ENCODE data around the gene POU2F3. TPM values are rescaled to one million over a fixed set of nuclear protein-coding genes. Genes with fewer than 3 reads are reported as not detected.

POU2F3 gene
- total and polyA plus RNA-seq, 2 of the 13 experiments (the other 11 are each of a cell fraction or from before 2014, with no cell fraction given): not detected

DNA sequence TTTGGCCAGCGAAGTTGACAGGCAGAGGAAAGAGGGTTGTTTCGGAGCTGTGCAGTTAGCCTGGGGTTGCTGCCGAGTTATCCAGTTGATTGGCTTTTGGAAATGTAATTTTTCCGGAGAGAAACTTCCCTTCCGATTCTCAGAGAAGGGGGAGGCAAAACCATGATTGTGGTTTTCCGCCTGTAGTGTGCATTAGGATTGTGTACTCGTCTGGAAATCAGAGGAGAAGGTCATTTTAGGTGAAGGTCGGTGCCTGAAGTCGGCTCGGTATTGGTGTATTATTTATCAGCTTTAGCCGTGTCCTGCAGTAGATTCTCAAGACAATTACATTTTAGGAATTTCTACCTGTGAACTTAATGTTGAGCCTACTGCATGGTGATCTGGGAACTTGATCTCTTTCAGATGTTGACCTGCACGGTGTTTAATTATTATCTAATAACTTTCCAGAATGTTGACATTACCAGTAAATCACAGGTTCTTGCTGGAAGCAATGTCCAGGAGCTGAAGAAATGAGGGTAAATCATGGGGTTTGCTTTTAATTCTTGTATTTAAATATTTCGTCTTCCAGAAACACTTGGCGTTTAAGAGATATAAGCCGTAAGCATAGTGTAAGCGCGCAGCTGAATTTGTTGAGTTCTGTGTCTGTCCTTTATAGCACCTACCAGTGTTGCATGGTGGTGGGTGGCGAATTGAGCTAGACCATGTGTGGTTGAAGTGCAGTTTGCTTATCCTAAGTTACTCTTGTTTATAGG, 97.6 kb downstream of the POU2F3 start (continued):
- TF ChIP-seq IRF2 (CRISPR knock-in tag; IDR thresholded peaks at IDR 0.05) (no peak), HES4 (CRISPR knock-in tag; IDR thresholded peaks at IDR 0.05; ENCODE audit: borderline replicate concordance) (no peak), ZSCAN31 (CRISPR knock-in tag; IDR thresholded peaks at IDR 0.05; ENCODE audit: low read depth) (no peak), ARID2 (CRISPR knock-in tag; IDR thresholded peaks at IDR 0.05; ENCODE audit: borderline replicate concordance) (no peak), ZNF841 (CRISPR knock-in tag; IDR thresholded peaks at IDR 0.05; ENCODE audit: borderline replicate concordance) (no peak), ZNF335 (CRISPR knock-in tag; IDR thresholded peaks at IDR 0.05) (no peak), ZNF124 (CRISPR knock-in tag; IDR thresholded peaks at IDR 0.05) (0 out of 2 replicates have a peak, but pooled peaks have one; percentile 31), ZNF720 (CRISPR knock-in tag; IDR thresholded peaks at IDR 0.05) (no peak), EEA1 (CRISPR knock-in tag; IDR thresholded peaks at IDR 0.05; ENCODE audit: borderline replicate concordance) (no peak), ZNF775 (CRISPR knock-in tag; IDR thresholded peaks at IDR 0.05; ENCODE audit: borderline replicate concordance) (no peak)
- TF ChIP-seq, protein P1, sequence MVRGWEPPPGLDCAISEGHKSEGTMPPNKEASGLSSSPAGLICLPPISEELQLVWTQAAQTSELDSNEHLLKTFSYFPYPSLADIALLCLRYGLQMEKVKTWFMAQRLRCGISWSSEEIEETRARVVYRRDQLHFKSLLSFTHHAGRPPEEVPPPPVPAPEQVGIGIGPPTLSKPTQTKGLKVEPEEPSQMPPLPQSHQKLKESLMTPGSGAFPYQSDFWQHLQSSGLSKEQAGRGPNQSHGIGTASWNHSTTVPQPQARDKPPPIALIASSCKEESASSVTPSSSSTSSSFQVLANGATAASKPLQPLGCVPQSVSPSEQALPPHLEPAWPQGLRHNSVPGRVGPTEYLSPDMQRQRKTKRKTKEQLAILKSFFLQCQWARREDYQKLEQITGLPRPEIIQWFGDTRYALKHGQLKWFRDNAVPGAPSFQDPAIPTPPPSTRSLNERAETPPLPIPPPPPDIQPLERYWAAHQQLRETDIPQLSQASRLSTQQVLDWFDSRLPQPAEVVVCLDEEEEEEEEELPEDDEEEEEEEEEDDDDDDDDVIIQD (CRISPR knock-in tag; IDR thresholded peaks at IDR 0.05; ENCODE audit: low read depth): no peak
- TF ChIP-seq, protein P2, sequence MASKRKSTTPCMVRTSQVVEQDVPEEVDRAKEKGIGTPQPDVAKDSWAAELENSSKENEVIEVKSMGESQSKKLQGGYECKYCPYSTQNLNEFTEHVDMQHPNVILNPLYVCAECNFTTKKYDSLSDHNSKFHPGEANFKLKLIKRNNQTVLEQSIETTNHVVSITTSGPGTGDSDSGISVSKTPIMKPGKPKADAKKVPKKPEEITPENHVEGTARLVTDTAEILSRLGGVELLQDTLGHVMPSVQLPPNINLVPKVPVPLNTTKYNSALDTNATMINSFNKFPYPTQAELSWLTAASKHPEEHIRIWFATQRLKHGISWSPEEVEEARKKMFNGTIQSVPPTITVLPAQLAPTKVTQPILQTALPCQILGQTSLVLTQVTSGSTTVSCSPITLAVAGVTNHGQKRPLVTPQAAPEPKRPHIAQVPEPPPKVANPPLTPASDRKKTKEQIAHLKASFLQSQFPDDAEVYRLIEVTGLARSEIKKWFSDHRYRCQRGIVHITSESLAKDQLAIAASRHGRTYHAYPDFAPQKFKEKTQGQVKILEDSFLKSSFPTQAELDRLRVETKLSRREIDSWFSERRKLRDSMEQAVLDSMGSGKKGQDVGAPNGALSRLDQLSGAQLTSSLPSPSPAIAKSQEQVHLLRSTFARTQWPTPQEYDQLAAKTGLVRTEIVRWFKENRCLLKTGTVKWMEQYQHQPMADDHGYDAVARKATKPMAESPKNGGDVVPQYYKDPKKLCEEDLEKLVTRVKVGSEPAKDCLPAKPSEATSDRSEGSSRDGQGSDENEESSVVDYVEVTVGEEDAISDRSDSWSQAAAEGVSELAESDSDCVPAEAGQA (IDR thresholded peaks at IDR 0.05; ENCODE audit: low read depth): no peak
- TF ChIP-seq, protein P2 (CRISPR knock-in tag; IDR thresholded peaks at IDR 0.05; ENCODE audit: borderline replicate concordance): no peak
- TF ChIP-seq, protein P3, sequence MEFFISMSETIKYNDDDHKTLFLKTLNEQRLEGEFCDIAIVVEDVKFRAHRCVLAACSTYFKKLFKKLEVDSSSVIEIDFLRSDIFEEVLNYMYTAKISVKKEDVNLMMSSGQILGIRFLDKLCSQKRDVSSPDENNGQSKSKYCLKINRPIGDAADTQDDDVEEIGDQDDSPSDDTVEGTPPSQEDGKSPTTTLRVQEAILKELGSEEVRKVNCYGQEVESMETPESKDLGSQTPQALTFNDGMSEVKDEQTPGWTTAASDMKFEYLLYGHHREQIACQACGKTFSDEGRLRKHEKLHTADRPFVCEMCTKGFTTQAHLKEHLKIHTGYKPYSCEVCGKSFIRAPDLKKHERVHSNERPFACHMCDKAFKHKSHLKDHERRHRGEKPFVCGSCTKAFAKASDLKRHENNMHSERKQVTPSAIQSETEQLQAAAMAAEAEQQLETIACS (CRISPR knock-in tag; IDR thresholded peaks at IDR 0.05): no peak
- TF ChIP-seq, protein P4, sequence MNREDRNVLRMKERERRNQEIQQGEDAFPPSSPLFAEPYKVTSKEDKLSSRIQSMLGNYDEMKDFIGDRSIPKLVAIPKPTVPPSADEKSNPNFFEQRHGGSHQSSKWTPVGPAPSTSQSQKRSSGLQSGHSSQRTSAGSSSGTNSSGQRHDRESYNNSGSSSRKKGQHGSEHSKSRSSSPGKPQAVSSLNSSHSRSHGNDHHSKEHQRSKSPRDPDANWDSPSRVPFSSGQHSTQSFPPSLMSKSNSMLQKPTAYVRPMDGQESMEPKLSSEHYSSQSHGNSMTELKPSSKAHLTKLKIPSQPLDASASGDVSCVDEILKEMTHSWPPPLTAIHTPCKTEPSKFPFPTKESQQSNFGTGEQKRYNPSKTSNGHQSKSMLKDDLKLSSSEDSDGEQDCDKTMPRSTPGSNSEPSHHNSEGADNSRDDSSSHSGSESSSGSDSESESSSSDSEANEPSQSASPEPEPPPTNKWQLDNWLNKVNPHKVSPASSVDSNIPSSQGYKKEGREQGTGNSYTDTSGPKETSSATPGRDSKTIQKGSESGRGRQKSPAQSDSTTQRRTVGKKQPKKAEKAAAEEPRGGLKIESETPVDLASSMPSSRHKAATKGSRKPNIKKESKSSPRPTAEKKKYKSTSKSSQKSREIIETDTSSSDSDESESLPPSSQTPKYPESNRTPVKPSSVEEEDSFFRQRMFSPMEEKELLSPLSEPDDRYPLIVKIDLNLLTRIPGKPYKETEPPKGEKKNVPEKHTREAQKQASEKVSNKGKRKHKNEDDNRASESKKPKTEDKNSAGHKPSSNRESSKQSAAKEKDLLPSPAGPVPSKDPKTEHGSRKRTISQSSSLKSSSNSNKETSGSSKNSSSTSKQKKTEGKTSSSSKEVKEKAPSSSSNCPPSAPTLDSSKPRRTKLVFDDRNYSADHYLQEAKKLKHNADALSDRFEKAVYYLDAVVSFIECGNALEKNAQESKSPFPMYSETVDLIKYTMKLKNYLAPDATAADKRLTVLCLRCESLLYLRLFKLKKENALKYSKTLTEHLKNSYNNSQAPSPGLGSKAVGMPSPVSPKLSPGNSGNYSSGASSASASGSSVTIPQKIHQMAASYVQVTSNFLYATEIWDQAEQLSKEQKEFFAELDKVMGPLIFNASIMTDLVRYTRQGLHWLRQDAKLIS (CRISPR knock-in tag; IDR thresholded peaks at IDR 0.05): no peak
